H54 (cell line): ENCODE results near the gene DPEP1.
"Not testable (repeated sequence)": the region's sequence is repeated elsewhere in the genome, so short reads cannot be mapped to it uniquely, and the experiment has no call there.

Experiments
- DNase-seq: peaks from one replicate; pipeline ENCODE4 v3.0.0; 2011; ENCODE audit warnings: low spot score, mixed read lengths; ENCODE audit not compliant: insufficient read length
- FAIRE-seq: peaks from 3 replicates; lab custom pipeline; 2011; peaks lifted over from hg19 to GRCh38; lab: Jason Lieb, UNC
- POLR2A ChIP-seq: IDR thresholded peaks from 2 replicates; pipeline ENCODE4 v1.6.1; 2011; ENCODE audit warnings: low read depth, mild to moderate bottlenecking, low read length

Gene DPEP1

GRCh38 chr16:89651584-89651983 is 38.1 kb downstream of the DPEP1 start:
- no peak for DNase-seq
- TF ChIP-seq POLR2A, result no peak
- FAIRE-seq, result no peak

GRCh38 chr16:89653656-89654295 is 40.3 kb downstream of the DPEP1 start:
- FAIRE-seq, result no peak
- no peak for DNase-seq
- TF ChIP-seq POLR2A, result no peak

GRCh38 chr16:89655062-89655643 is 41.7 kb downstream of the DPEP1 start:
- FAIRE-seq (no peak), DNase-seq (no peak)
- TF ChIP-seq POLR2A, result no peak

- FAIRE-seq (no peak), DNase-seq (no peak)
- no peak for TF ChIP-seq POLR2A
These were observed 43.1 kb downstream of the DPEP1 start for GRCh38 chr16:89656435-89657121.

GRCh38 chr16:89657442-89658220 is 44.2 kb downstream of the DPEP1 start, which contains the start of the genes CHMP1A and SPATA33:
TSS of gene CHMP1A (minus strand) at chr16:89657708. CDS start at chr16:89657588, 120 bp downstream.
TSS of gene SPATA33 (plus strand) at chr16:89657836. CDS start at chr16:89657912, 76 bp downstream.
- FAIRE-seq, result no peak
- DNase-seq, result peak; percentile 93
- peak; percentile 86 for TF ChIP-seq POLR2A

GRCh38 chr16:89658221-89658879 is 44.9 kb downstream of the DPEP1 start:
- no peak for TF ChIP-seq POLR2A
- FAIRE-seq, result no peak
- no peak for DNase-seq

GRCh38 chr16:89660146-89660545 is 46.7 kb downstream of the DPEP1 start:
- TF ChIP-seq POLR2A, result no peak
- FAIRE-seq (no peak), DNase-seq (no peak)

GRCh38 chr16:89661215-89661614 is 47.8 kb downstream of the DPEP1 start:
- no peak for TF ChIP-seq POLR2A
- no peak for DNase-seq
- no peak for FAIRE-seq

GRCh38 chr16:89664238-89664637 is 50.8 kb downstream of the DPEP1 start:
- not testable (repeated sequence) for DNase-seq, FAIRE-seq

- DNase-seq, FAIRE-seq: not testable (repeated sequence)
These were observed 53.6 kb downstream of the DPEP1 start for GRCh38 chr16:89667000-89667399.

- TF ChIP-seq POLR2A, result no peak
- DNase-seq (no peak), FAIRE-seq (no peak)
These were observed 54.2 kb downstream of the DPEP1 start for GRCh38 chr16:89667633-89668032.

- DNase-seq (no peak), FAIRE-seq (no peak)
- no peak for TF ChIP-seq POLR2A
These were observed 55.3 kb downstream of the DPEP1 start for GRCh38 chr16:89668790-89669158.

- DNase-seq, result no peak
- no peak for FAIRE-seq
- no peak for TF ChIP-seq POLR2A
These were observed 56.3 kb downstream of the DPEP1 start for GRCh38 chr16:89669755-89670154.
